Fibroblast of skin of left biceps (primary cell): ENCODE results near the gene TOMM7.
A peak's percentile ranks its signal among the peaks of the same experiment; 100 is the strongest.

Source experiments
- DNase-seq, 2 experiments: peaks; one replicate each; pipeline ENCODE4 v3.0.0-alpha.2; 2013; ENCODE audit warnings: low read depth in 2 of 2

TOMM7 gene

DNA sequence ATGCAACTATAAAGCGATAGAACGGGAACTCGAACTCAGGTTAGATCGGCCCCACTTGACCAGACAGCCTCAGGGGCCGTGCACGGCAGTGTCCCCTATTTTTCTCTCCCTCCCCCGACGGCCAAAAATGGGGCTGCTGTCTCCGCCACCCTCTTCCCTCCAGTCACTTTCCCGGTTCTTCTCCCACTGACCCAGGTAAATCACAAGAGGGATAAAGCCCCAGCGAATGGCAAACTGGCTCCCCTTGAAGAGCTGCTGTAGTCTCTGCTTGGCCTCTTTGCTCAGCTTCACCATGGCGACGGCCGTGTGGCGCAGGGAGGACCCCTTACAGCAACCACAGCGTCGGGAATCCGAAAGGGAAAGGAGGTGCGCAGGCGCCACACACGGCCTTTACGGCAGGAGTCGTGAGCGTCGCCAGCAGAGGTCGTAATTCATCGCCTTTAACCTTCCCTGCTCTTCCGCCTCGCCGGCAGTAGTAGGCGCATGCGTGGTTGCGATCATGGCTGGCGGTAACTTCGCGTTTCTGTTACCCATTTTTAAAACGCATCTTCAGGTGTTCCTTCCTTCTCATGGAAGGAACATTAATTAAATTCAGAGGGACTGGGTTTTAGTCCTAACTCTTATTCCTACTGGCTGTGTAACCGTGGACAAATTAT lies at the start of gene TOMM7:
Gene TOMM7 (minus strand): TSS at position 364 of the 656 bp plus-strand sequence. CDS start 70 bp downstream, at position 294.
- DNase-seq, result peak; percentile 89 to 90

GRCh38 chr7:22872096-22872807 lies 49.6 kb upstream of the TOMM7 start:
- DNase-seq, result no peak

GRCh38 chr7:22871661-22872060 lies 49.0 kb upstream of the TOMM7 start:
- no peak for DNase-seq

DNA sequence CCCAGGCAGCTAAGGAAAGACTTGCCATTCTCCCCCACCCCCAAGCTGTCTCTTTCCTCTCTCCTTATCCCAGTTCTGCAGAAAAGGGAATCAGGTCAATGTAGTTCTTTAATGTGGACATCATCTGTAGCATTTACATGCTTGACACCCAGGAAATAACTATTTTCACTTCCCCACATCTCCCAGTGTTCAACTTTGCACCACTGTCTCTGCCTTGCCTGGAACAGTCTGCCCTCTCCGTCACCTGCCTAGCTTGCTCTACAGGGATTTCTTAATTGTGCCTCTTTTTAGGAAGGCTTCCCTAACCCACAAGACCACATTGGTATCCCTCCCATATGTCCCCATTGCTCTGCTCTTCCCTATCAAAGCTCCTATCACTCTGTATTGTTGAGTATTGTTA lies 45.9 kb upstream of the TOMM7 start:
- no peak for DNase-seq

DNA sequence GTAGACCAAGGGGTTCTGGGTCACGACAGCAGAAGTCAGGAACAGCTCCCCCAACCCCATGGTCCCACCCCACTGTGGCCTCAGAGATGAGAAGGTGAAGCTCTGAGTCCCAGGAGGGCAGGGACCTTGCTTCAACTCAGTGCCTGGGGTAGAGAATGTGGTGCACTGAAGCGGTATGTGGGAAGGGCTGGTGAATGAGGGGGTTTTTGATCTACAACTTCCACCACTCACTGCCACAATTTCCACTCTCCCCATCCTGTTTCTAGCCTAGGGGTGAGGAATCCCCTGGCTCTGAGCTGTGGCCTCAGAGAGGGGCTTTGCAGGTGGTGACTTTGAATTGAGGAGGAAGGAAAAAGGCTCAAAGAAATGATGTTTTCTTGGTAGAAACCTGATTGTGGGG lies 44.9 kb upstream of the TOMM7 start:
- no peak for DNase-seq

DNA sequence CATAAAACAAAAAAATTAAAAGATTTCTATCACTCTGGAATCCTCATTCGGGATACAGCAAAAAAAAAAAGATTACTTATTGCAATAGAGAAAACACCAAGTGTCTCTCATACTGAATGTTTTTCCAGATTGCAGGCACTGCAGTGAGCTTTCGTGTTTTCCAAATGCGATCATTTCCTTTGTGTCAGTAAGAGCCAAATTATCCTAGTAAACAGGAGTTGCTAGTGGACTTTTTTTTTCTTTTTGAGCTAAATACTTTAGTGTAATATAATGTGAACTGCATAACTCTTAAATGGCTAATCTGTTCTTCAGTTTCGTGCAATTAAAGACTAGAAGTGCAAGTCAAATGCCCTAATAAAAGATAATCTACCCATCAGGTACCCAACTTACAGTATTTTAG lies 44.4 kb upstream of the TOMM7 start:
- DNase-seq, result peak; percentile 16 to 29

- no peak for DNase-seq
Observed at GRCh38 chr7:22865602-22865960, 42.9 kb upstream of the TOMM7 start.

DNA sequence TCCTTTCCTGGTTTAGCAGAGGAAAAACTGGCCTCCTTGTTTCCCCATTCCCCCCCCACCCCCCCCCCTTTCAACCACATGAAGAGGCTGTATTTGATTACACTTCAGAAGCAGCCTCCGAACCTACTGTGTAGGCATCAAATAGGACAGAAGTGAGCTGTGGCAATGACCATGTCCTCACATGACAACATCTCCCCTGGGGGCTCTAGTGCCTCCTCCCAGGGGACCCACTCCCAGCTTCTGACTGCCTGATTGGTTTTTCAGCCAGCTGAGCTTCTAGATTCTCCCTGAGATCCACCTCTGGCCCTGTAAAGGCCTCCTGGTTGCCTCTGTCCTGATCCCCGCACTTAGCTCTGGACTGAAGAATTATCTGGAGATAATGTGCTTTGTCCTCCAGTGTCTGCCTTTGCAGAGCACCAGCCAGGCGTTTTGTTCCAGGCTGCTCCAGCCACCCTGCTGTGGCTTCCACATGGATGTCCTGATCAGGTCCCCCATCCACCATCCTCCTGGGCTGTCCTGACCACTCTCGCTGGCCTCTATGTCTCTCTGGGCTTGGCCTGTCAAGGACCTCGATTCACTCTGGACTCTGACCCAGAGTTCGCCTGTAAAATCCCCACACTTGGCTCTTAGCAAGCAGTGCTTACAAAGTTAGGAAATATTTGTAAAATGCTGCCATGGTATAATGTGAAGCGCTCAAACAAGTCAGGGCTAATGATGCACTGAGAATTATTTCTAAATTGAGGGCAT lies 42.4 kb upstream of the TOMM7 start:
- no peak for DNase-seq

- DNase-seq, result no peak
Observed at GRCh38 chr7:22864301-22864700, 41.7 kb upstream of the TOMM7 start.

- DNase-seq, result no peak
Observed at GRCh38 chr7:22863156-22863899, 40.7 kb upstream of the TOMM7 start.

DNA sequence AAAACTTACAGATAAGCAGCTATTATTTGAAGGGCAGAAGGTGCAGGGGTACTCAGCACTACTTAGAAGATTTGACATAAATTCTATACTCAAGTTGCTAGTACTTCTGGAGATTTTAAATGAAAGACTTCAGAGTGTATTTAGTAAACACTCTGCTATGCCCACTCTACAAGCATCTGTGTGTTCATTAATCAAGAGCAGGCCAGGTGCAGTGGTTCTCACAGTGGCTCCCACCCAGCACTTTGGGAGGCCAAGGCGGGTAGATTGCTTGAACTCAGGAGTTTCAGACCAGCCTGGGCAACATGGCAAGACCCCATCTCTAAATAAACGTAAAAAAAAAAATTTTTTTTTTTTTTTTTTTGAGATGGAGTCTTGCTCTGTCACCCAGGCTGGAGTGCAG lies 38.9 kb upstream of the TOMM7 start:
- DNase-seq, result no peak

DNA sequence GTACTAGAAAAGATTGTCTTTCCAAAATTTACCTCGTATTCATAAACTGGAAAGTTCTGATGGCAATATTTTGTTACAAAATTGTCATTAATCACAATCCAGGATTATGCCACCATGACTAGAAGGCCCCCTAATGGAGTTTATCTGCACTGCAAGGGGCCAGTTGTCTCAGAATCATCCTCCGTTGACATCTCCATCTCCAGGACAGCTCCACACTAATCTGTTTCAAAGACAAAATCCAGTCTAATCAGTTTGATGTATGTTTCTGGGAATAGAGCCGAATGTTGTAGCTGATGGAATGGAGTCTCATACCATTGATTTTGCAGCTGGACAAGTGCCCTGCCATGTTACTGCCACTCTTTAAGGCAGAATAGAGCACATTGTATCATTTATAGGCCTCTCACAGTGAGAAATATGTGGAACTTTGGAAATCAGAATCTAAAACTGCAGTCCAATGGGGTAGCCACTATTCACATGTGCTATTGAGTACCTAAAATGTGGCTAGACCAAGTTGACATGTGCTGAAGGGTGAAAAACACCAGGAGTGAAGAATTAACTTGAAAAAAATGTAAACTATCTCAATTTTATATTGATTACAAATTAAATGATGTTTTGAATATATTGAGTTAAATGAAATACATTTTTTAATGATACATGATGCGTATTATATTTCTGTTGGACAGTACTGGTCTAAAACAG lies 38.3 kb upstream of the TOMM7 start:
- DNase-seq, result no peak

DNA sequence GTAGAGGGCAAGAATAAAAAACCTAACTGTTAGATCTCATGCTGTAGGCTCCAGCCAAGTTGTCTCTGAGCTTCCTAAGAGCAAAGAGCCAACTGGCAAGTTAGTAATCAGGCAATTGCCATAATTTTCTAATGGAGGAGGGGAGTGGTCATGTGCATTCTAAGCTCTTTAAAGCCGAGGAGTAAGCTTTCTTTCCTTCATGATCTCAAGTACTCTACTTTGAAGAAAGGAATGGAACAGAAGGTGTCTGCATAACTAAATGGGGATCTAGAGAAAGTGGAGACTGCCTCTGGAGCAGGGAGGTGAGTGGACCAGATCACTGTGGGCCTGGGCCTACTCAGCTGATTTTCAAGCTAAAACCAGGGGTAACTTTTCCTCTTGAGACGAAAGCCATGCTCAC lies 37.7 kb upstream of the TOMM7 start:
- DNase-seq, result no peak

DNA sequence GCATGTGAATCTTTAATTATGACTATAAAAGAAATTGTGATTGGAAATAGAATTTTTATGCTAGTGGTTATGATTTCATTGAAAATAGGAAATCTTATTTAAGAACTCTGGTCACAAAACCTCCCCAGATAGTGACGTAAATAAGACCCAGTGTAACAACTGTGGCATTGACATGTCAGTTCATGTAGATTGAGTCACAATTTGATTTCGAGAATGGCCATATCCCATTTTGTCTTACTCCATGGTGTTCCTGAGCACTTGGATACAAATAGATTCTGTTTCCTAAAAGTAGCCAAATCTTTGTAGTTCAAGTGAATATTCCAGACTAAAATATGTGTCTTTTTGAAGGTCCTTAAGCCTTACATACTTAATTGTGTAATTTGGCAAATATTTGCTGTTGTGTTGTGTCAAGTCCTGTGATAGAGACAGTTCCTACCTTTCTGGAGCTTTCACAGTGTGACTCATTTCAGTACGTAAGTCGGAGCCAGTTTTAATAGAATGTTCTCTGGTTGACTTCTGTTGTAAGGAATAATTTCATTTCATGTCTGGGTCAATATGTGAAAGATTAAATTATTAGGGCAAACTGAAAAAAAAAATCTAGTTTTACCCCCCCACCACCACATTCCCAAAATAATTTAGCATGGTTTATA lies 37.1 kb upstream of the TOMM7 start:
- no peak for DNase-seq

- peak; percentile 93 to 94 for DNase-seq
Observed at GRCh38 chr7:22858640-22859561, 36.3 kb upstream of the TOMM7 start.

- DNase-seq, result no peak
Observed at GRCh38 chr7:22858274-22858639, 35.6 kb upstream of the TOMM7 start.

GRCh38 chr7:22856416-22856815 lies 33.8 kb upstream of the TOMM7 start:
- DNase-seq, result no peak

DNA sequence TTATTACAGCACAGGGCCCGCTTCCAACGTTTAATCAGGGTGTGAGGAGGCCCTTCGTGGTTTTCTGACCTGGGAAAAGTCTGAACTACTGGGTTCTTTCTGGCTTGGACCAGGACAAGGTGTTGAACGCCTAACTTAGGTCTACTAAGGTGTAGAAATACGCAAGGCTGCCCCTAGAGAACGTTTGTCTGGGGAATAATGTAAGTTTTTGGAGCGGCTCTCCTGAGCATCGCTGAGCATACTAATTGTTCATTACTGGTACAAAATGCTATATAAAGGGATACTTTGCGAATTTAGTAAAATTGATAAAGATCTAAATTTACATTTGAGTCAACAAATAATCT lies 32.4 kb upstream of the TOMM7 start:
- no peak for DNase-seq

GRCh38 chr7:22854158-22855048 lies 31.8 kb upstream of the TOMM7 start:
- peak; percentile 70 for DNase-seq
